Neutrophil (primary cell): ENCODE measurements around the gene TMEM45A.

Experiments used
- H3K27ac ChIP-seq: fragments of 200-600 bp; sonication (generic); 2 replicates; pipeline ENCODE4 v1.5.1; 2016; ENCODE audit warnings: mild to moderate bottlenecking, moderate library complexity
- H3K27me3 ChIP-seq: fragments of 200-600 bp; sonication (generic); 2 replicates; pipeline ENCODE4 v1.6.0; 2016; ENCODE audit warnings: mild to moderate bottlenecking
- H3K36me3 ChIP-seq: fragments of 200-600 bp; sonication (generic); 2 replicates; pipeline ENCODE4 v1.5.1; 2017
- H3K4me1 ChIP-seq, 2 experiments: fragments of 200-600 bp in 1 of 2; sonication (generic) in 1 of 2; 1 replicate in 1 of 2; 2 replicates in 1 of 2; pipeline versions ENCODE4 v1.5.1 to v1.6.1; 2013 to 2016; ENCODE audit warnings: low read depth in 1 of 2, low read length in 1 of 2, mild to moderate bottlenecking in 1 of 2, moderate library complexity in 1 of 2; ENCODE audit not compliant: control insufficient read depth in 1 of 2, insufficient read depth in 1 of 2
- H3K4me3 ChIP-seq, 2 experiments: fragments of 200-600 bp in 1 of 2; sonication (generic) in 1 of 2; 1 replicate in 1 of 2; 2 replicates in 1 of 2; pipeline ENCODE4 v1.5.1; 2013 to 2016; ENCODE audit warnings: low read depth in 1 of 2, low read length in 1 of 2, mild to moderate bottlenecking in 1 of 2, moderate library complexity in 1 of 2
- H3K9me3 ChIP-seq: fragments of 200-600 bp; sonication (generic); 2 replicates; pipeline ENCODE4 v1.5.1; 2016
- CTCF ChIP-seq: fragments of 200-600 bp; sonication (generic); IDR thresholded peaks from 2 replicates; pipeline ENCODE4 v1.5.1; 2016; ENCODE audit warnings: antibody characterized with exemption

Gene TMEM45A

GRCh38 chr3:100545371-100545770 is 53.0 kb downstream of the TMEM45A start:
- no peaks in the 10 kb centered on the region for H3K36me3 ChIP-seq
- H3K9me3 ChIP-seq = no peaks in the 10 kb centered on the region
- H3K4me1 ChIP-seq = peaks cover 0 to 3% of the 10 kb centered on the region in 2 experiments
- no peak overlapping the region for H3K27ac ChIP-seq
- no peaks in the 10 kb centered on the region for H3K27me3 ChIP-seq
- TF ChIP-seq CTCF = no peak
- H3K4me3 ChIP-seq = no peak overlapping the region

- H3K9me3 ChIP-seq = no peaks in the 10 kb centered on the region
- no peaks in the 10 kb centered on the region for H3K36me3 ChIP-seq
- no peaks in the 10 kb centered on the region for H3K27me3 ChIP-seq
- H3K27ac ChIP-seq = no peak overlapping the region
- TF ChIP-seq CTCF = no peak
- peaks cover 0 to 3% of the 10 kb centered on the region in 2 experiments for H3K4me1 ChIP-seq
- H3K4me3 ChIP-seq = no peak overlapping the region
Observed at GRCh38 chr3:100546020-100546744, 53.8 kb downstream of the TMEM45A start.

GRCh38 chr3:100548053-100548452 is 55.6 kb downstream of the TMEM45A start:
- H3K4me1 ChIP-seq = peaks cover 0 to 3% of the 10 kb centered on the region in 2 experiments
- no peak overlapping the region for H3K27ac ChIP-seq
- no peaks in the 10 kb centered on the region for H3K36me3 ChIP-seq
- no peaks in the 10 kb centered on the region for H3K9me3 ChIP-seq
- no peak for TF ChIP-seq CTCF
- no peak overlapping the region for H3K4me3 ChIP-seq
- no peaks in the 10 kb centered on the region for H3K27me3 ChIP-seq

- Histone ChIP-seq H3K36me3 (no peaks in the 10 kb centered on the region), H3K27ac (no peak overlapping the region), H3K4me3 (no peak overlapping the region), H3K27me3 (no peaks in the 10 kb centered on the region), H3K4me1 (peaks cover 6 to 9% of the 10 kb centered on the region in 2 experiments), H3K9me3 (no peaks in the 10 kb centered on the region)
- no peak for TF ChIP-seq CTCF
Observed at GRCh38 chr3:100553618-100554372, 61.4 kb downstream of the TMEM45A start.

- H3K4me3 ChIP-seq = no peak overlapping the region
- no peaks in the 10 kb centered on the region for H3K9me3 ChIP-seq
- H3K4me1 ChIP-seq = peaks cover 6 to 9% of the 10 kb centered on the region in 2 experiments
- TF ChIP-seq CTCF = no peak
- H3K36me3 ChIP-seq = no peaks in the 10 kb centered on the region
- H3K27ac ChIP-seq = no peak overlapping the region
- H3K27me3 ChIP-seq = no peaks in the 10 kb centered on the region
Observed at GRCh38 chr3:100554373-100554676, 61.9 kb downstream of the TMEM45A start.
